Gastrocnemius medialis (tissue), 4 donors: Measurements from ENCODE around the gene ZDHHC3.

Source experiments
- POLR2A ChIP-seq, 2 donors: fragments of 450-650 bp; IDR thresholded peaks; one replicate each; pipeline ENCODE4 v1.6.1; 2017; ENCODE audit warnings: antibody characterized with exemption in 2 of 2, mild to moderate bottlenecking in 2 of 2, moderate library complexity in 2 of 2
- TF ChIP-seq, protein P1 (sequence below), 5 experiments: fragments of 450-650 bp in 3 of 5; fragments of 200-600 bp in 2 of 5; sonication (generic) in 2 of 5; IDR thresholded peaks in 4 of 5; conservative IDR thresholded peaks in 1 of 5; 1 replicate in 4 of 5; 2 replicates in 1 of 5; pipeline ENCODE4 v1.5.1; 2016 to 2019; ENCODE audit warnings: antibody characterized with exemption in 5 of 5, mild to moderate bottlenecking in 3 of 5, moderate library complexity in 3 of 5

DNA sequence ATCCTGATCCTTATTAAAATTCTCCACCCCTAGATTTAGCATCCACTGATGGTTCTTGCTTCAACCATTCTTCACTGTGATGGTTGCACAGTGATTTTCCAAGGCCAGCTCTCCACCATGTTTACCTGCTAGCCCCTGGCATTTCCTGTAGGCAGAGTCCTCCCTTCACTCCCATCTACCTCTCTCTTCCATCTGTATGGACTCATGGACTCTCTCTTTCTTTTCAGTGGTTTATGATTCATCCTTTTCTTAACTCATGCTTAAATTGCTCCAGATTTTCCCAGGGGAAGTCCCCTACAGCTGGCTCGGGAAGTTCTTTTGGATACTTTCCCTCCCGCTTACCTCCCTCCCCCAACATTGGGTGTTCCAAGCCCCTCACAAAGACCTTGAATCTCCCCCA lies 82.9 kb downstream of the ZDHHC3 start:
- TF ChIP-seq, protein P1, sequence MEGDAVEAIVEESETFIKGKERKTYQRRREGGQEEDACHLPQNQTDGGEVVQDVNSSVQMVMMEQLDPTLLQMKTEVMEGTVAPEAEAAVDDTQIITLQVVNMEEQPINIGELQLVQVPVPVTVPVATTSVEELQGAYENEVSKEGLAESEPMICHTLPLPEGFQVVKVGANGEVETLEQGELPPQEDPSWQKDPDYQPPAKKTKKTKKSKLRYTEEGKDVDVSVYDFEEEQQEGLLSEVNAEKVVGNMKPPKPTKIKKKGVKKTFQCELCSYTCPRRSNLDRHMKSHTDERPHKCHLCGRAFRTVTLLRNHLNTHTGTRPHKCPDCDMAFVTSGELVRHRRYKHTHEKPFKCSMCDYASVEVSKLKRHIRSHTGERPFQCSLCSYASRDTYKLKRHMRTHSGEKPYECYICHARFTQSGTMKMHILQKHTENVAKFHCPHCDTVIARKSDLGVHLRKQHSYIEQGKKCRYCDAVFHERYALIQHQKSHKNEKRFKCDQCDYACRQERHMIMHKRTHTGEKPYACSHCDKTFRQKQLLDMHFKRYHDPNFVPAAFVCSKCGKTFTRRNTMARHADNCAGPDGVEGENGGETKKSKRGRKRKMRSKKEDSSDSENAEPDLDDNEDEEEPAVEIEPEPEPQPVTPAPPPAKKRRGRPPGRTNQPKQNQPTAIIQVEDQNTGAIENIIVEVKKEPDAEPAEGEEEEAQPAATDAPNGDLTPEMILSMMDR (IDR thresholded peaks at IDR 0.05 in 4 of 5, conservative IDR thresholded peaks at IDR 0.05 in 1 of 5): no peak
- no peak for TF ChIP-seq POLR2A (IDR thresholded peaks at IDR 0.05)
